Measurements from ENCODE around the gene CUBN. TPM values are rescaled to one million over a fixed set of nuclear protein-coding genes. Genes with fewer than 3 reads are reported as not detected.

CUBN gene
- total RNA-seq, 1 experiment from 2014 or later = 0.46 TPM

DNA sequence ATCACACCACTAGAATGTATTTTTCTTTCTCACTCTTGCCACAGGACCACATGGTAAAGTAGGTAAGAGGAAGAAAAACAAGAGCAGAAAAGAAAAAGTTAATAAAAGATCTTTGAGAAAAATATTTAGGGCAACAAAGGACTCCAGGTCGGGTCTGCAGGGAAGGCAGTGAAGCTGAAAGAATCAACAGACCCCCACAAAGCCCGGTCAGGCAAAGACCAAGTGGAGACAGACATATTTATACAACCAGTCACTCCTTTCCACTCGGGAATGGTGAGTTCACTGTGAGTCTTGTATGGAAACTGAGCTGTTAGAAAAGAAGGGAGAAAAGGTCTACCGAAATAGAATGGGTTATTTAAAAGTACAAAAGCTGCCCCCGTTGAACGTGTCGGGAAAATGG, 340.4 kb downstream of the CUBN start:
- Mint-ChIP-seq H3K36me3 (peaks cover 23% of the 10 kb centered on the region), H3K4me3 (no peak overlapping the region), H3K4me1 (no peaks in the 10 kb centered on the region), H3K9me3 (peaks cover 18% of the 10 kb centered on the region), H3K27ac (no peak overlapping the region), H3K27me3 (ENCODE audit: low read depth) (no peaks in the 10 kb centered on the region)
- CTCF ChIA-PET = interaction anchor here (1.5 kb wide), 1 partner anchor 12 kb away, joined by 6 read pairs; no protein-coding TSS in a partner anchor
- no peak for ATAC-seq
- POLR2A ChIA-PET = no interaction called here
- no peak for DNase-seq (ENCODE audit: low spot score)
- TF ChIP-seq, protein P1, sequence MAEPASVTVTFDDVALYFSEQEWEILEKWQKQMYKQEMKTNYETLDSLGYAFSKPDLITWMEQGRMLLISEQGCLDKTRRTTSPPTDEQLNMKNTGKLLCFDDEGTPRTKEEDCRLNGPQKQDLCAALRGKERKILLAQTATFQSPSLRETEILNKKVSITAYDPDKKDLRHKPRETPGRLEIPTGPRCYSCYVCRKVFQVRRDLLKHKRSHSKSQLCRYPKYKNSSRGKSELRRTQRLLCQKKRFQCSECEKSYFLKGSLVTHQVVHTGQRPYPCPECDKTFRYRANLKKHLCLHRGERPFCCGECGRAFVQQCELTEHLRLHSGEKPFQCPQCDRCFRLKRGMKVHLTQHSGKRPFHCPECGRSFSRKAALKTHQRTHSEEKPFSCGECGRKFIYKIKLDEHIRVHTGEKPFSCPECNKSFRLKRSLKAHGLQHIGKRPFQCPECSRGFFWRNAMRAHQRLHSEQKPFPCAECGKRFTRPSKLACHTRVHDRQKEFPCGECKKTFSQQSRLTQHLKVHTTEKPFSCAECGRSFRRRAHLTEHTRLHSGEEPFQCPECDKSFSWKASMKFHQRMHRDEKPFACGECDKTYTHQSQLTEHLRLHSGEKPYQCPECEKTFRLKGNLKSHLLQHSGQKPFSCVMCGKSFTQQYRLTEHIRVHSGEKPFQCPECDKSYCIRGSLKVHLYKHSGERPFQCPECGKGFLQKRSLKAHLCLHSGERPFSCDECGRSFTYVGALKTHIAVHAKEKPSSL (CRISPR knock-in tag; conservative IDR thresholded peaks at IDR 0.05) = no peak
- TF ChIP-seq KAT7 (CRISPR knock-in tag; IDR thresholded peaks at IDR 0.05; ENCODE audit: borderline replicate concordance) (no peak), ZBTB21 (CRISPR knock-in tag; IDR thresholded peaks at IDR 0.05; ENCODE audit: borderline replicate concordance) (no peak), ERG (CRISPR knock-in tag; IDR thresholded peaks at IDR 0.05) (no peak), ZNF317 (CRISPR knock-in tag; IDR thresholded peaks at IDR 0.05; ENCODE audit: borderline replicate concordance, low read depth) (no peak), E2F1 (CRISPR knock-in tag; IDR thresholded peaks at IDR 0.05) (no peak), FOXJ3 (CRISPR knock-in tag; IDR thresholded peaks at IDR 0.05; ENCODE audit: borderline replicate concordance) (no peak), ETV6 (CRISPR knock-in tag; IDR thresholded peaks at IDR 0.05) (no peak), MXD4 (CRISPR knock-in tag; IDR thresholded peaks at IDR 0.05; ENCODE audit: borderline replicate concordance) (no peak), ESRRA (CRISPR knock-in tag; IDR thresholded peaks at IDR 0.05; ENCODE audit: borderline replicate concordance) (no peak), ELF4 (CRISPR knock-in tag; IDR thresholded peaks at IDR 0.05; ENCODE audit: low read depth) (no peak), JAZF1 (CRISPR knock-in tag; IDR thresholded peaks at IDR 0.05) (no peak), GTF2I (CRISPR knock-in tag; conservative IDR thresholded peaks at IDR 0.05) (no peak), SMAD4 (CRISPR knock-in tag; IDR thresholded peaks at IDR 0.05) (no peak), ZNF121 (CRISPR knock-in tag; IDR thresholded peaks at IDR 0.05) (no peak), ZNF138 (CRISPR knock-in tag; conservative IDR thresholded peaks at IDR 0.05) (no peak)
- TF ChIP-seq, protein P2, sequence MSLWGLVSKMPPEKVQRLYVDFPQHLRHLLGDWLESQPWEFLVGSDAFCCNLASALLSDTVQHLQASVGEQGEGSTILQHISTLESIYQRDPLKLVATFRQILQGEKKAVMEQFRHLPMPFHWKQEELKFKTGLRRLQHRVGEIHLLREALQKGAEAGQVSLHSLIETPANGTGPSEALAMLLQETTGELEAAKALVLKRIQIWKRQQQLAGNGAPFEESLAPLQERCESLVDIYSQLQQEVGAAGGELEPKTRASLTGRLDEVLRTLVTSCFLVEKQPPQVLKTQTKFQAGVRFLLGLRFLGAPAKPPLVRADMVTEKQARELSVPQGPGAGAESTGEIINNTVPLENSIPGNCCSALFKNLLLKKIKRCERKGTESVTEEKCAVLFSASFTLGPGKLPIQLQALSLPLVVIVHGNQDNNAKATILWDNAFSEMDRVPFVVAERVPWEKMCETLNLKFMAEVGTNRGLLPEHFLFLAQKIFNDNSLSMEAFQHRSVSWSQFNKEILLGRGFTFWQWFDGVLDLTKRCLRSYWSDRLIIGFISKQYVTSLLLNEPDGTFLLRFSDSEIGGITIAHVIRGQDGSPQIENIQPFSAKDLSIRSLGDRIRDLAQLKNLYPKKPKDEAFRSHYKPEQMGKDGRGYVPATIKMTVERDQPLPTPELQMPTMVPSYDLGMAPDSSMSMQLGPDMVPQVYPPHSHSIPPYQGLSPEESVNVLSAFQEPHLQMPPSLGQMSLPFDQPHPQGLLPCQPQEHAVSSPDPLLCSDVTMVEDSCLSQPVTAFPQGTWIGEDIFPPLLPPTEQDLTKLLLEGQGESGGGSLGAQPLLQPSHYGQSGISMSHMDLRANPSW (CRISPR knock-in tag; conservative IDR thresholded peaks at IDR 0.05; ENCODE audit: low read depth) = no peak
- TF ChIP-seq, protein P3, sequence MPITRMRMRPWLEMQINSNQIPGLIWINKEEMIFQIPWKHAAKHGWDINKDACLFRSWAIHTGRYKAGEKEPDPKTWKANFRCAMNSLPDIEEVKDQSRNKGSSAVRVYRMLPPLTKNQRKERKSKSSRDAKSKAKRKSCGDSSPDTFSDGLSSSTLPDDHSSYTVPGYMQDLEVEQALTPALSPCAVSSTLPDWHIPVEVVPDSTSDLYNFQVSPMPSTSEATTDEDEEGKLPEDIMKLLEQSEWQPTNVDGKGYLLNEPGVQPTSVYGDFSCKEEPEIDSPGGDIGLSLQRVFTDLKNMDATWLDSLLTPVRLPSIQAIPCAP (CRISPR knock-in tag; IDR thresholded peaks at IDR 0.05) = no peak
- TF ChIP-seq, protein P4, sequence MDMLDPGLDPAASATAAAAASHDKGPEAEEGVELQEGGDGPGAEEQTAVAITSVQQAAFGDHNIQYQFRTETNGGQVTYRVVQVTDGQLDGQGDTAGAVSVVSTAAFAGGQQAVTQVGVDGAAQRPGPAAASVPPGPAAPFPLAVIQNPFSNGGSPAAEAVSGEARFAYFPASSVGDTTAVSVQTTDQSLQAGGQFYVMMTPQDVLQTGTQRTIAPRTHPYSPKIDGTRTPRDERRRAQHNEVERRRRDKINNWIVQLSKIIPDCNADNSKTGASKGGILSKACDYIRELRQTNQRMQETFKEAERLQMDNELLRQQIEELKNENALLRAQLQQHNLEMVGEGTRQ (CRISPR knock-in tag; IDR thresholded peaks at IDR 0.05) = no peak
- TF ChIP-seq, protein P5, sequence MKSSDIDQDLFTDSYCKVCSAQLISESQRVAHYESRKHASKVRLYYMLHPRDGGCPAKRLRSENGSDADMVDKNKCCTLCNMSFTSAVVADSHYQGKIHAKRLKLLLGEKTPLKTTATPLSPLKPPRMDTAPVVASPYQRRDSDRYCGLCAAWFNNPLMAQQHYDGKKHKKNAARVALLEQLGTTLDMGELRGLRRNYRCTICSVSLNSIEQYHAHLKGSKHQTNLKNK (CRISPR knock-in tag; IDR thresholded peaks at IDR 0.05) = no peak

Measured in WTC11 (cell line).